C1 segment of cervical spinal cord (tissue), 14 donors: ENCODE results near the gene NTHL1.

Experiments
- DNase-seq, 14 donors: peaks; one replicate each; lab custom pipeline; 2025; lab: John Stamatoyannopoulos, UW

Gene NTHL1

GRCh38 chr16:2042986-2043666 is 4.5 kb downstream of the NTHL1 start:
- no peak for DNase-seq

- DNase-seq: no peak
These were observed 5.3 kb downstream of the NTHL1 start for GRCh38 chr16:2042171-2042985.

GRCh38 chr16:2040787-2041522 is 6.7 kb downstream of the NTHL1 start:
- DNase-seq: peak in 1 of 14 donors; percentile 45

DNA sequence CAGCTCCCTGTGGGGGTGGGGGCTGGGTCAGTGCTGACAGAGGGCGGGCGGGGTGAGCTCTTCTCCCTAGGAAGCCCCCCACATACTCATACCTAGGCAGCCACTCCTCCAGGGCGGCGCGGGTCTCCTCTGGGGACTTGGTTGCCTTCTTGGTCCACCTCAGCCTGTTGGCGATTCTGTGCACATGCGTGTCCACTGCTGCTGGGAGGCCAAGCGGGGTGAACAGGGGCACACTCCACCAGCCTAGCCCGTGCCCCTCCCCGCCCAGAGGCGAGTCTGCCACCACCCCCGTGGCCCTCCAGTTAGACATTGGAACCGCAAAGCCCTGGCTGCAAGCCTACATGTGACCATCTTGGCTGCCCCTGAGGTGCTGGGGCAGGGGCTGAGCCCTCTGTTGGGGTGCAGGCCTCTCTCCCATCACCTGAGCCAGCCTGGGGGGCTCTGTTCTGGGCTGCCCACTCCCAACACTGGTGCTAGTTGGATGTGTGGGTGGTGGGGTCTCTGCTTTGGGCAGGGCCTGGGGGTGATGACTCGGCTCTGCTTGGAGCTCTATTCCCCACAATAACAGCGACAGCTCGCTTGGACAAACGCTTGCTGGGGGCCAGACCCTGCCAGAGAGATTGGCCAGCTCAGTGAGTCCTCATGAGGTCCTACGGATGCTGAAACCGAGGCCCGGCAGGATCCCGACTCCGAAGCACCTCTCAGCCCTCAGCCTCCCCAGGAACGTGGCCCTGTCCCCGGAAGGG is 7.4 kb downstream of the NTHL1 start:
- DNase-seq: no peak

- no peak for DNase-seq
These were observed 8.2 kb downstream of the NTHL1 start for GRCh38 chr16:2039274-2040031.

DNA sequence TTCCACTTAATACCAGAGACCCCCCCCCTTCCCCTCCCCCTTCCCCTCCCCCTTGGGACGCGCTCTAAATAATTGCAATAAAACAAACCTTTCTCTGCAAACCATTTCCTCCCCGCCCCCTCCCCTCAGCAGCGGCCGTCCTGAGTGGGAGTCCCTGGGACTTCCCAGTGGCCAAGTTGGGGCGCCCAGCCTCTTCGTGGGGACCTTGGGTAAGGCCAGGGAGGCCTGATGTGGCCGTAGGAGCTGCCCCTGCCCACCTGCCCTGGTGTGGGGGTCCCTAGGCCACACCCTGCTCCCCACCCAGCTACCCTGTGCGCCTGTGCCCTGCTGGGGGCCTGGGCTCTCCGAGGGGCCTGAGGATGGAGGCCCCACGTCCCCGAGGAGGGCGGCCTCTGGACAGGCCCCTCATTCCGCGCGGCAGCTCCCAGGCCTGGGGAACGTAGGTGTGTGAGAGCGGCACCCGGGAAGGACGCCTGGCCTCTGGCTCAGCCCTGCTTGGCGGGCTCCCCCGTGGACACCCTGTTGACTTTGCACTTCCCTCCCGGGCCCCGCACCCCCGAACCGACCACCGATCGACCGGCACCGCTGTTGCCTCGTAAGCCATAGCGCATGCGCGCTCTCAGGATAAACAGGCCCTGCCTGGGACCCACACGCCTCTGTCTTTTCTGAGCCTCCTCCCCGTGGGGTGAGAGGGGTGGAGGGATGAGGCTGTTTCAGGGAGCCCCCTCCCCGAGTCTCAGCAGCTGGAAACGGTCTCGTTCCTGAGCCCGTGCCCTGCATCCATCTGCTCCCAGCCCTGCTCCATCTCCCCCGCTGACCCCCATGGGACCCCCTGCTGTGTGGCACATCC is 9.0 kb downstream of the NTHL1 start:
- DNase-seq: no peak

DNA sequence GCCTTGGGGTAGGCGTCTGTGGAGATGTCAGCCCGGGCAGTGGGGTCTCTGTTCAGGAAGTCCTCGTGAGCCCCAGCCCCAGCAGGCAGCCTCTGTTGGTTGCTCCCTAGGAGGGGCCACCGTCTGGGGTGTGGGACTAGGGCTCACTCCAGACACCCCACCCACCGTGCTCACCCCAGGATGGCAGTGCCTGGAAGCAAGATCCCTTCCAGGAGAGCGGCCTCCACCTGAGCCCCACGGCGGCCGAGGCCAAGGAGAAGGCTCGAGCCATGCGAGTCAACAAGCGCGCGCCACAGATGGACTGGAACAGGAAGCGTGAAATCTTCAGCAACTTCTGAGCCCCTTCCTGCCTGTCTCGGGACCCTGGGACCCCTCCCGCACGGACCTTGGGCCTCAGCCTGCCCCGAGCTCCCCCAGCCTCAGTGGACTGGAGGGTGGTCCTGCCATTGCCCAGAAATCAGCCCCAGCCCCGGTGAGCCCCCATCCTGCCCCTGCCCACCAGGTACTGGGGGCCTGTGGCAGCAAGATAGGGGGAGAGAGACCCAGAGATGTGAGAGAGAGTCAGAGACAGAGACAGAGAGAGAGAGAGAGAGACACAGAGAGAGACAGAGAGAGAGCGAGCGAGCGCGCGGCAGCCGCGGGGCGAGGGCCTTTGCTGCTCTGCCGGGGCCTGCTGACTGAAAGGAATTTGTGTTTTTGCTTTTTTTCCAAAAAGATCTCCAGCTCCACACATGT is 9.8 kb downstream of the NTHL1 start:
- no peak for DNase-seq

DNA sequence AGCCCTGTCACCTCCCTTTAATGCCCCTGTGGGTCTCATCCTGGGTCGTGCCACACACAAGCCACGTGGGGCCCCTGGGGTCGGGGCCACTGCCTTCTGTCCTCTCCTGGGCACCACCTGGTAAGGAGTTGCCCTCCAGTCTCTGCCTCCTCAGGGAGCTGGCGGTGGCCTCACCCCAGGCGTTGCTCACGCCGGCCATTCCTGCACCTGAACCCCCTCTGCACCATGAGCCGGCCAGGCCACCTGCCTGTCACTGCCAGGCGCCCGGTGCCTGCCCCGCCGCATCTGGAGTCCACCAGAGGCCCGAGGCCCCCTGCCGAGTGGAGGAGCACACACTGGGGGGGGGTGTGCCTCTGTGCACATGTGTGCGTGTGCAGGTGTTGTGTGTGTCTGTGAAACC is 10.5 kb downstream of the NTHL1 start:
- DNase-seq: no peak

- no peak for DNase-seq
These were observed 11.3 kb downstream of the NTHL1 start for GRCh38 chr16:2036200-2036966.

DNA sequence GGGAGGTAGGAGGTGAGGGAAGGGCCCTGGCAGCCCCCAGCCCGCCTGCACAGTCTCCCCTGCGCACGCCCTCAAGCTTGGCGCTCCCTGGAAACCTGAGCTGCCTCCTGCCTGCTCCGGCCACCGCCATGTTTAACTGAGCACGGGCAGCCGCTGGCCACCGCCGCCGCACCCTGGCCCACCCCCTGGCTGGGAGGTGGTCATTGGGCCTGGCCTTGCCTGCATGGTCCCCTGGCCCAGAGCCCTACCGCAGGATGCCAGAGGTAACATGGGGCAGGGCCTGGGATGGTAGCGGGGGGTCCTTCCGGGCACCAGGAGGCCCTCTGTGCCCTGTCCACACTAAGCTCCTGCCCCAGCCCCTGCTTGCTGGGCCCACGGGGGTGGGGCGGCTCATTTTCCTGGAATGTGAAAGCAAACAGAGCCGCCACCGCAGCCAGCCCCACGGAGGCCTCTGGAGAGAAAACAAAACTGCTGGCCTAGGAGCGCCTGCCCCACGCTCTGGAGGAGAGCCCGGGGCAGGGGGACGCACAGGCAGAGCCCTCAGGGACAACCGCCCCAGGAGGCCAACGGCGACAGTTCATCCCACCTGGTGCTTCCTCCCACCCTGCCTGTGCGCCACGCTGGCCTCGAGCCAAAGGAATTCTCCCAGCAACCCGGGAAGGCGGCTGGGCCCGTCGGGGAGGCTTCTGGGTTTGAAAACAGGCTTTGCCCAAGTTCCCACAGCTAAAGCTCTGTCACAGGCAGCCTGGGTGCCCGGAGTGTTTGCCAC is 12.0 kb downstream of the NTHL1 start:
- peak in 4 of 14 donors; percentile 25 to 44 (median 34) for DNase-seq

- no peak for DNase-seq
These were observed 12.8 kb downstream of the NTHL1 start for GRCh38 chr16:2034696-2035430.

GRCh38 chr16:2033909-2034695 is 13.5 kb downstream of the NTHL1 start:
- peak in 1 of 14 donors; percentile 46 for DNase-seq

DNA sequence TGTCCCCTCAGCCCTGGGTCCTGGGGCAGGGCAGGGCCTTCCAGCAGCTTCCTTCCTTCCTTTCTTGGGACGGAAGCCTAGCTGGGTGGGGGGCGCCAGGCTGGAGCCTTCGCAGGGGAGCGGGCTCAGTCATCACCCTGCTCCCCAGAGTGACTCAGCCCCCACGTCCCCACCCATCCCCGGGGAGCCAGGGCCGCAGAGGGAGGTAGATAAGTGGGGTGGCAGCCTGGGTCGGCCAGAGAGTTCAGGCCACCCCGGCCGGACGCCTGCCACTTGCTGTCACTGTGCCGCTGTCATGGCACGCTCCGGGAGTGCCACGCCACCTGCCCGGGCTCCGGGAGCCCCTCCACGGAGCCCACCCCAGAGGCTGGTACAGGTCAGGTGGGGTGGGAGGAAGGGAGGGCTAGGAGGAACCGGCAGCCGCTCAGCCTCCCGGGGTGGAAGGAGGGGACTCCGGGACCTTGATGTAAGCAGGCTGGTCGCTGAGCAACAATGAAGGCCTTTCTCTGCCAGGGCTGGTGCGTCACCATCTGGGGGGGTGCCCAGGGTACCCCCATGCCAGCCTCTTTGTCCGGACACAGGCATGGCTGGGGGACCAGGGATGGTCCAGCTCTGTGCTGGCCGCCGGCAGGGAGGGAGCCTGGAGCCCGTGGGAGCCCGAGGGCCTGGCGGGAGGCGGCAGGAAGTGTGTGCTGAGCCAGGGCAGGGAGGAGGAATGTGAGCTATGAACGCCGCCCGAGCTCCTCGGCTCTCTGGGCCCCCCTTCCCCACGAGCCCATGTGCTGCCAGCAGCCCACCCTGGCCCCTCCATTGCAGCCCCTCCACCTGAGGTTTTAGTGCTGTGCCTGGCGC is 14.4 kb downstream of the NTHL1 start:
- peak in 13 of 14 donors; percentile 47 to 96 (median 79) for DNase-seq

- peak in 6 of 14 donors; percentile 15 to 71 (median 40) for DNase-seq
These were observed 15.2 kb downstream of the NTHL1 start for GRCh38 chr16:2032285-2033056.
